ENCODE results near the gene EIF4ENIF1.
A peak's percentile ranks its signal among the peaks of the same experiment; 100 is the strongest.

DNA sequence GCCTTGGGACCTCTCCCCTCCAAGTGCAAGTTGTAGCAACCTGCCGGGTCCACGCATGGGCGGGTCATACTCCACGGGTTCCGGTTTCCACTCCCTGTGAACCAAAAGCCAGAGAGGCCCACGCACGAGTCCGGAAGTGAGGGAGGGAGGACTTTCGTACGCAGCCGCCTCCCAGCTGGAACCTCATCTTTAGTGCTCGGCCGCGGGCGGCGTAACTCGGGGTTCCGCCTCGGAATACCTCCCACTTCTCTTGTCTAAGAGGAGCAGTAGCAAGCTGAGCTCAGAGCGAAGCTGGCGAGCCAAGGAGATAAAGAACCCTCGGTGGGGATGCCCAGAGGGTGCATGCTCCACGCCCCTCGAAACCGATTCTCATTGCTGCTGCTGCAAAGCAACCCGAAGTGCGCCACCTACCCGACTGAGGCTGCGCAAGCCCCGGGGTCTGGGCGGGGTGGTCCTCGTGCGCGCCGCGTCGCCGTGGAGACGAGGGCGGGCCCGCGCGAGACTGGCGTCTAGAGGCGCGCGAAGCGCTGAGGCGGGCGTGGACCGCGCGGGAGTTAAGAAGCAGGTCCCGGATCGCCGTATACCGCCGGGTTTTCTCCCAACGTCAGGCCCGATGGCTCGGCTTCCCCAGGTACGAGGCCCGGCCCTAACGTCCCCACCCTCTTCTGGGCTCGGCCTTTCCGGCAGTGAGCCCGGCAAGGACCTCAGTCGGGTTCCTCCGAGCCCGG lies 6.5 kb upstream of the EIF4ENIF1 start, which contains the start of gene SFI1:
- peak; percentile 25 to 34 for TF ChIP-seq CTCF (conservative IDR thresholded peaks at IDR 0.05 in 1 of 2, IDR thresholded peaks at IDR 0.05 in 1 of 2; ENCODE audit: low read depth in 1 of 2, low read length in 2 of 2)
- no peak for TF ChIP-seq EZH2 (IDR thresholded peaks at IDR 0.05; ENCODE audit: low read length, missing control alignments)

Data from fibroblast of lung (primary cell).